Measurements from ENCODE around the gene UROC1. TPM values are rescaled to one million over a fixed set of nuclear protein-coding genes. Genes with fewer than 3 reads are reported as not detected.

The UROC1 gene
- total and polyA plus RNA-seq, 5 donors: not detected

DNA sequence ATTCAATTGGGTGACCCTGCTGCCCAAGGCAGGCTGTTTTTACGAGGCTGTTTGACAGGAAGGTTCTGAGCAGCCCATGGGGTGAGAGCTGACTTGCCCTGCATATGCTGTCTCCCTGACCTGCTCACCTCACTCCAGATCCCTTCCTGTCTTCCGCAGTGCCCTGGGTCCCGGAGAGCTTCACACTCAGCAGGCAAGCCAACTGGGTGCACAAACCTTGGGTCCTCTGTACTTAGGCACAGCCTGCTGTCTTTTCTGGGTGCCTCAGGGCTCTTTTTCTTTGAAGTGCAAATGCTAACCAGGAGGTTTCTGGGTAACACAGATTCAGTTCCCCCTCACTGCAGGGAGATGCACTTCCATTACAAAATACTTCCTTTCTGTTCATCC, 74.7 kb downstream of the UROC1 start:
- Histone ChIP-seq H3K9me3 (ENCODE audit: control insufficient read depth, low read length) (no peaks in the 10 kb centered on the region), H3K27ac (ENCODE audit: low read length) (no peak overlapping the region), H3K27me3 (ENCODE audit: control insufficient read depth, insufficient read depth) (no peaks in the 10 kb centered on the region), H3K4me1 (ENCODE audit: control insufficient read depth, insufficient read depth, low read length) (peaks cover 3% of the 10 kb centered on the region), H3K4me3 (ENCODE audit: low read length) (no peak overlapping the region)
- 86% methylated on average over 3 of the region's 3 CpGs for WGBS
- no peak for DNase-seq
- intact Hi-C loops (cut with DNase I): no loop called here
- no peak for ATAC-seq

- peak; percentile 66 to 90 (median 84) for DNase-seq
- H3K27me3 ChIP-seq (ENCODE audit: control insufficient read depth, insufficient read depth): no peaks in the 10 kb centered on the region
- no peaks in the 10 kb centered on the region for H3K9me3 ChIP-seq (ENCODE audit: control insufficient read depth, low read length)
- no peak overlapping the region for H3K4me3 ChIP-seq (ENCODE audit: low read length)
- no peak overlapping the region for H3K27ac ChIP-seq (ENCODE audit: low read length)
- peak in 1 of 2 donors; percentile 34 for ATAC-seq
- no peaks in the 10 kb centered on the region for H3K4me1 ChIP-seq (ENCODE audit: control insufficient read depth, insufficient read depth, low read length)
- intact Hi-C loops (cut with DNase I): no loop called here
- WGBS: 68% methylated on average over 13 of the region's 13 CpGs
Observed at GRCh38 chr3:126442094-126442855, 75.3 kb downstream of the UROC1 start.

DNA sequence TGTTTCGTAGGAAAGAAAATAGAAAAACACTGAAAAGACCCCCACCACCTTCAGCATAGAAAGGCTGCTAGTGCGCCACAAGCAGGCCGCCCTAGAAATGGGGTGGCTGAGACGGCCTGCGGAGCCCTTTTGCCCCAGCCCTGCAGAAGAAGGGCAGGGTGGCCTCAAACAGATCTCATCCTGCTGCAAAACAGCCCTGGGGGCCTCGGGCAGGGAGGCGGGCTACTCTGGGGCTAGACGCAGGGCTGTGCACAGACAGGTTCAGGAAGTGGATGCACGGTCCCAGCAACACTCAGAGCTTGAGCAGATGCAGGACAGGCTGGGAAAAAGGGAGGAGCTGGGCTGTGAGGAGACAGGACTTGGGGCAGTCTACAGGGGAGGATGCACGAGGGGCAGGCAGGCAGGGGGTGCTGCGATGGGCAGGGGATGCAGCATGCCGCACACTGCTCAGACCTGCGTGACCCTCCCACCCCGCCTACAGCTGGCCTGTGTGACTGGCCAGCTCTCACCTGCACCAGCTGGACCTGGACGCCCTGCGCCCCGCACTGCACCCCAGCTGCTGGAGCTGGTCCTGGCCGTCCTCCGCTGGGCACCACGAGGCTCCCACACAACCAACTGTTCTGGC, 76.2 kb downstream of the UROC1 start:
- DNase-seq: no peak
- 93% methylated on average over 20 of the region's 20 CpGs for WGBS
- peak in 1 of 2 donors; percentile 21 for ATAC-seq

GRCh38 chr3:126440709-126440995, 76.9 kb downstream of the UROC1 start:
- 94% methylated on average over 9 of the region's 9 CpGs for WGBS
- Histone ChIP-seq H3K9me3 (ENCODE audit: control insufficient read depth, low read length) (no peaks in the 10 kb centered on the region), H3K27me3 (ENCODE audit: control insufficient read depth, insufficient read depth) (no peaks in the 10 kb centered on the region), H3K27ac (ENCODE audit: low read length) (no peak overlapping the region), H3K4me1 (ENCODE audit: control insufficient read depth, insufficient read depth, low read length) (no peaks in the 10 kb centered on the region), H3K4me3 (ENCODE audit: low read length) (no peak overlapping the region)
- ATAC-seq: peak in 1 of 2 donors; percentile 20
- intact Hi-C loops (cut with DNase I): no loop called here
- no peak for DNase-seq

More for the DNA sequence above, 76.2 kb downstream of the UROC1 start:
- Histone ChIP-seq H3K27ac (ENCODE audit: low read length) (no peak overlapping the region), H3K9me3 (ENCODE audit: control insufficient read depth, low read length) (no peaks in the 10 kb centered on the region), H3K4me3 (ENCODE audit: low read length) (no peak overlapping the region), H3K4me1 (ENCODE audit: control insufficient read depth, insufficient read depth, low read length) (no peaks in the 10 kb centered on the region), H3K27me3 (ENCODE audit: control insufficient read depth, insufficient read depth) (no peaks in the 10 kb centered on the region)
- intact Hi-C loops (cut with DNase I): no loop called here

DNA sequence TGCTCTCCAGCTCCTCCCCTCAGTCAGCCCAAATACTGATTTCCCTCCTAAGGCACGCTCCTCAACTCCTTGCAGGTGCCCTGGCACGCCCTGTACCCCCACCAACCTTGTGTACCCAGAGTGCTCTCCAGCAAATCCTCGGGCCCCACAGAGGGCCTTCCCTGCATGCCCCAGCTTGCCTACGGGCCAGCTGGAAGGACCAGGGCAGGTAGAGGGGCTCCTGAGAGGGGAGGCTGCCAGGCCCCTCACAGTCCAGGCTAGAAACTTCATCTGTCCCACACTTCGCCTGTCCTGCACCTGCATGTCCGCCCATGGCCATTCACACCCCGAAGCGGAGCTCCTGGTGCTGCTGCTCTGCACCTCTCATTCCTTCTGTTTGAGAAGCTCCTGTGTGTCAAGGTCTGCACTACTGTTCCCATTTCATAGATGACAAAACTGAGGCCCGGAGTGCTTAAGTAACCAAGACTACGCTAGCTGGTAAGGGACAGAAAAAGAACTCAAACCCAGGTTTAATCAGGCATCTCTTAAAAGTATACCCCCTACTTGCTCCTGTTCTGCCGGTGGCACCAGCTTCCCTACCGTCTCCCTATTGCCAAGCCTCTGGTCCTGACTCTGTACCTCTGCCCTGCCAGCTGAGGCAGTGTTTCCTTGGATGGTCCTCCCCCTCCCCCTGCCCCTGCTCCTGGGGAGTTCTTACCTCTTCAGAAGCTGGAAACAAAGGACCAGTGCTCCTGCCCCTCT, 77.4 kb downstream of the UROC1 start:
- H3K27me3 ChIP-seq (ENCODE audit: control insufficient read depth, insufficient read depth): no peaks in the 10 kb centered on the region
- WGBS: 97% methylated on average over 12 of the region's 12 CpGs
- H3K4me1 ChIP-seq (ENCODE audit: control insufficient read depth, insufficient read depth, low read length): no peaks in the 10 kb centered on the region
- H3K9me3 ChIP-seq (ENCODE audit: control insufficient read depth, low read length): no peaks in the 10 kb centered on the region
- H3K4me3 ChIP-seq (ENCODE audit: low read length): no peak overlapping the region
- no peak for DNase-seq
- no peak for ATAC-seq
- H3K27ac ChIP-seq (ENCODE audit: low read length): no peak overlapping the region
- intact Hi-C loops (cut with DNase I): no loop called here

DNA sequence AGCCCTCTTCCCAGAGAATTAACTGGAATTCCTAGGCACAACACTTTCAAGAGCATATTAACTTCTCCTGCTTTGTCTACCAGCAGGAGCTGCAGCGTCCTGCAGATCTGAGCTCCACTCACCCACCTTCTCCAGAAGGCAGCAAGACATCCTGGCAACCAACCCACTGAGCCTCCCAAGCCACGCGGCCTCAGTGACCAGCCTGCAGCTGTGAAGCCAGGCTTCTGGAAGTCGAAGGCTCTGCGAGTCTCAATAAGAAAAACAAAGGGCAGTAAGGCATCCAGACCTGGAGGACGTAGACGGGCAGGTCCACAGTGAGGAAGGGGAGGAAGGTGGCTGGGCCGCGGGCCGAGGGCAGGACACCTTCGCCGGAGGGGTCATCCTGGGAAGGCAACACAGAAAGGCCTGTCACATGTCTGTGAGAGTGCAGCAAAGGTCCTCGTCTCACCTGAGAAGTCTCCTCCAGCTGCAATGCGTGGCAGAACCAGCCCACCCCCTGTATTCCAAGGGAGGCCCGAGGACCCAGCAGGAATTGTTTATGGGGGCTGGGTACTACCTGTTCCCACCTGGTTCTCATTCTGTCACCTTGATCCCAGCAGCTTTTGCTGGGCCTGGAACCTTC, 78.1 kb downstream of the UROC1 start:
- Histone ChIP-seq H3K9me3 (ENCODE audit: control insufficient read depth, low read length) (no peaks in the 10 kb centered on the region), H3K4me3 (ENCODE audit: low read length) (no peak overlapping the region), H3K27me3 (ENCODE audit: control insufficient read depth, insufficient read depth) (no peaks in the 10 kb centered on the region), H3K27ac (ENCODE audit: low read length) (no peak overlapping the region), H3K4me1 (ENCODE audit: control insufficient read depth, insufficient read depth, low read length) (no peaks in the 10 kb centered on the region)
- 91% methylated on average over 15 of the region's 15 CpGs for WGBS
- ATAC-seq (no peak), DNase-seq (no peak)
- intact Hi-C loops (cut with DNase I): no loop called here

DNA sequence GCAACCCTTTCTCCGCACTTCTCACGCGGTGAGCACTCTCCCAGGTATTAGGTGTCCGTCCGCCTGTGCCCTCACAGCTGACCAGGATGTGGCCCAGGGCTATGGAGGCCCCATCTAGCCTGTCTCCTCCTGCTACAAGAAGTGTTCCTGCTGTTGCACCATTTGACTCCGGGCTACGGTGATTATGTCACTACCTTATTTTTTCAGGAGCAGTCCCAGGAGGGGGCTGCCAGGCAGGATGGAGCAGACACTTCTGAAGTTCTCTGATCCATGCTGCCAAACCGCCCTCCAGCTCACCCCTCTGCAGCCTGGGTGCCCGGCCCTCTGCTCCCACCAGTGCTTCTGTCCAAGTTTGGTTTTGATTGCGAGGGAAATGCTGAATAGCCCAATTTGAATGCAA, 78.8 kb downstream of the UROC1 start:
- H3K27me3 ChIP-seq (ENCODE audit: control insufficient read depth, insufficient read depth): no peaks in the 10 kb centered on the region
- WGBS: 93% methylated on average over 10 of the region's 10 CpGs
- no peak for DNase-seq
- no peaks in the 10 kb centered on the region for H3K9me3 ChIP-seq (ENCODE audit: control insufficient read depth, low read length)
- H3K4me1 ChIP-seq (ENCODE audit: control insufficient read depth, insufficient read depth, low read length): no peaks in the 10 kb centered on the region
- ATAC-seq: no peak
- intact Hi-C loops (cut with DNase I): no loop called here
- no peak overlapping the region for H3K27ac ChIP-seq (ENCODE audit: low read length)
- no peak overlapping the region for H3K4me3 ChIP-seq (ENCODE audit: low read length)

- Histone ChIP-seq H3K4me1 (ENCODE audit: control insufficient read depth, insufficient read depth, low read length) (no peaks in the 10 kb centered on the region), H3K27me3 (ENCODE audit: control insufficient read depth, insufficient read depth) (no peaks in the 10 kb centered on the region), H3K4me3 (ENCODE audit: low read length) (no peak overlapping the region), H3K27ac (ENCODE audit: low read length) (no peak overlapping the region), H3K9me3 (ENCODE audit: control insufficient read depth, low read length) (no peaks in the 10 kb centered on the region)
- ATAC-seq (no peak), DNase-seq (no peak)
- 83% methylated on average over 8 of the region's 8 CpGs for WGBS
- intact Hi-C loops (cut with DNase I): no loop called here
Observed at GRCh38 chr3:126438186-126438585, 79.4 kb downstream of the UROC1 start.

GRCh38 chr3:126436826-126437717, 80.5 kb downstream of the UROC1 start:
- 94% methylated on average over 18 of the region's 18 CpGs for WGBS
- DNase-seq (no peak), ATAC-seq (no peak)
- H3K27me3 ChIP-seq (ENCODE audit: control insufficient read depth, insufficient read depth): no peaks in the 10 kb centered on the region
- H3K9me3 ChIP-seq (ENCODE audit: control insufficient read depth, low read length): no peaks in the 10 kb centered on the region
- H3K4me3 ChIP-seq (ENCODE audit: low read length): no peak overlapping the region
- intact Hi-C loops (cut with DNase I): no loop called here
- H3K4me1 ChIP-seq (ENCODE audit: control insufficient read depth, insufficient read depth, low read length): no peaks in the 10 kb centered on the region
- no peak overlapping the region for H3K27ac ChIP-seq (ENCODE audit: low read length)

DNA sequence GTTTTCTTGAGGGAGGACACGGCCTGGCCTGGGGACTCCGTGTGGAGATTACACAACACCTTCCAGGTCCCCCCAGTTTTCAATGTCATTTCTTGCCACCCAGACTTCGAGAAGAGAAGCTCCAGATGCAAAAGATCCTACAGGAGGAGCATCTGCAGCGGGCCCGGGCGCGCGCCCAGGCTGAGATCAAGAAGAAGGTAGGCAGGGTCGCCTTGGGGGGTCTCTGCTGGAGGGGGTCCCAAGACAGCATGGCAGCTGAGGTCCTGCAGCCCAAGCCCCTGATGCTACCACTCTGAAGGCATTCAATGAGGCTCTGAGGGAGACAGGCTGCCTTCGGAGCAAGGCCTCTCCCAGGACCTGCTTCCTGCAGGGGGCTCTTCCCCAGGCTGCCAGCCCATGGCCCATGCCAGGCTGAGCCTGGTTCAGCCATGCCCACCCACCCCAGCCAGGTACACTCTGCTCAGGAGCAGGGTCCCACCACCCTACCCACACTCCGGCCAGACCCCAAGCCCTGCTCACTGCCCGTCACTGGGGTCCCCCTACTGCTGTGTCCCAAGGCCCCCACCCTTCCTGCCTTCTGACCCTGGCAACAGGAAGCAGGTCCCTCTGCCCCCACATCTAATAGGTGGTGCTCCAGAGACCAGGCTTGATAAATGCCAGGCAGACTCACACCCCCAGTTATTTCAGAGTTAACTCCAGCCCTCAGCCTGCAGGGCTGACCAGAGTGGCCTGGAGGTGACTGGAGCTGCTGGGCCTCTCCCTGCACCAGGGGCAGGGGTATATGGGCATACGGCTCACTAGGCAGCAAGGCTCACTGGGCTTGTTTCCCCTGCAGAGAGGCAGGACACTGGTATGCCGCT, 81.9 kb downstream of the UROC1 start:
- intact Hi-C loops (cut with DNase I): no loop called here
- WGBS: 95% methylated on average over 14 of the region's 14 CpGs
- no peak for ATAC-seq

More for the DNA sequence above, 81.9 kb downstream of the UROC1 start:
- no peaks in the 10 kb centered on the region for H3K27me3 ChIP-seq (ENCODE audit: control insufficient read depth, insufficient read depth)
- H3K9me3 ChIP-seq (ENCODE audit: control insufficient read depth, low read length): no peaks in the 10 kb centered on the region
- DNase-seq: no peak
- no peak overlapping the region for H3K4me3 ChIP-seq (ENCODE audit: low read length)
- no peaks in the 10 kb centered on the region for H3K4me1 ChIP-seq (ENCODE audit: control insufficient read depth, insufficient read depth, low read length)
- H3K27ac ChIP-seq (ENCODE audit: low read length): no peak overlapping the region
